ENCODE results near the gene ACOXL.

Gene ACOXL

DNA sequence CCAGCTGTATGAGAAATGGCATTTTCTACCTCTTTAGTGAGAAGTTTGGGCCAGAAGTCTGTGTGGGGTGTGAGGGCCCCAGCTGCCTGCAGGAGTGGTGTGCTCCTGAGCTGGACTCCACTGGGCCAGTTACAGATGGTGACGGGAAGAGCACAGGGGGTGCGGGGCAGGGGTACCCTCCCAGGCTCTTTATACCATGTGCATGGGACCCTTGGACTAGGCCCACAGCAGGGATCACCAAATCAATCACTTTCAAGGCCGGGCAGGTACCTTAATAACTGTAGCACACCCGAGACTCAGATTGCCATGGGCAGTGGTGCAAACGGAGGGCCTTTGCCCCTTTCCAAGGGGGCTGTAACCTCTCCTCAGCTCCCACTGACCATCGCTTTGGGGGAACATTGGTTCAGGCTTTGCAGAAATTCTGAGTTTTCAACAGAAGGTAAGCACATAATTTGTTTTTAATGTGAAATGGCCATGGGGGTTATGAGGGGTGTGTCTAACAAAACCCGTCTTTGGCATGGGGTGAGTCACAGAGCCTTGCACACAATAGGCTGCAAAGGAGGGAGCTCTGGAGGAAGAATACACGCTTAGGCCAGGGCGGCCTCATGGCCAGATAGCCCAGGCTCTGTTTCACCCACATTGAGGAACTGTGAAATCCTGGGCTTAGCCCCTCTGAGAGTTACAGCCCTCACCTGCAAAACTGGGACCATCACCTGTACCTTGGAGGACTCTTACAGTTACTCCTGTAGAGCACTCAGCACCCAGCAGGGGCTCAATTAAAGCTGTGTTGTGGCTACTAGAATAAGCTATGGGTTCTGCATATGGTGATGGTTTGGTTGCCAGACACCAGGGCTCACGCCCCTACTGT, 247.3 kb downstream of the ACOXL start:
- FAIRE-seq, result no peak

DNA sequence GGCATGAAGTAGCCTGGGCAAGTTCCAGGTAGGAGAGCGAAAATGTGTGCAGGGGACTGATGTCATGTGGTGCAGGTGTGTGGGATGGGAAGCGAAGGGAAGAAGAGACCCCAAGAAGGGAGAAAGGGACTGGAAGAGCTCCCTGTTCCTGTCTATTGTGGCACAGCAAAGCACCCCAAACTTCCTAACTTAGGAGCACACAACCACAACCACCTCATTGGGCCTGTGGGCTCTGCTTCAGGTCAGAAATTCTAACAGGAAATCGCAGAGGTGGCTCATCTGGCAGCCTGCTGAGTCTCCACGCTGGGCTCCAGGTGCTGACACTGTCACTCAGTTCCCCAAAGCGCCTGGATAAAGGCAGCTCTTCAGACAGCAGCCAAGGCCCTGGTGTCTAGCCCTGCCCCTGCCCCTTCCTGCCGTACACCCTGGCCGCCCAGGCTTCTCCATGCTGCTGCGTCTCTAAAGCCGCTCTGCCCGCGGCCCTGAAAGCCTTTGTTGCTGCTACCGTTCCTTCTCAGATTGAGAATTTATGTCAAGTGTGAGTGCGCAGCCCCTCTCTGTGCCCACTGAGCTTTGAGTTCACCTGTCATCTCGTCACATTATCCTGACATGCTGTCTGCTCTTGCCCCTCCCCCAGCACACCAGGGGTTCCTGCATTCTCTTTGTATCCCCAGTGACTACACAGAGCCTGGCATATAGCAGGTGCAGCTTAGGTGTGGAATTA, 248.1 kb downstream of the ACOXL start:
- FAIRE-seq, result no peak

DNA sequence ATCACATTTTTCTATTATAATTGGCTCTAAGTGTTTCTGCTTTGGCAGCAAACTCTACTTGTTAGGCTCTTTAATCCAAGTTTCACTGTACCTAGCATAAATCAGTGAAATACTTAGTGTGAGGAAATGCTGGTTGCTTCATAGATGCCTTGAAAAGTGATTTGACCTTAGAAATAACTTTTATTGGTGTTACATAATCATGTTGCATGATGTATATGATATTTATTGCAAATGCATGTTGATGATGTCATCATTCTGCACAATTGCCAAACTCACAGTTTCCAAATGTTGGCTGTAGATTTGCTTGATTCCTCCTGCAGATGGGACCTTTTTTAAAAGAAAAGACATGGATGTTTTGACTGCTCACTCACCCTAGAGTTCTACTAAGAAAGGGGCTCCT, 250.8 kb downstream of the ACOXL start:
- FAIRE-seq, result no peak

DNA sequence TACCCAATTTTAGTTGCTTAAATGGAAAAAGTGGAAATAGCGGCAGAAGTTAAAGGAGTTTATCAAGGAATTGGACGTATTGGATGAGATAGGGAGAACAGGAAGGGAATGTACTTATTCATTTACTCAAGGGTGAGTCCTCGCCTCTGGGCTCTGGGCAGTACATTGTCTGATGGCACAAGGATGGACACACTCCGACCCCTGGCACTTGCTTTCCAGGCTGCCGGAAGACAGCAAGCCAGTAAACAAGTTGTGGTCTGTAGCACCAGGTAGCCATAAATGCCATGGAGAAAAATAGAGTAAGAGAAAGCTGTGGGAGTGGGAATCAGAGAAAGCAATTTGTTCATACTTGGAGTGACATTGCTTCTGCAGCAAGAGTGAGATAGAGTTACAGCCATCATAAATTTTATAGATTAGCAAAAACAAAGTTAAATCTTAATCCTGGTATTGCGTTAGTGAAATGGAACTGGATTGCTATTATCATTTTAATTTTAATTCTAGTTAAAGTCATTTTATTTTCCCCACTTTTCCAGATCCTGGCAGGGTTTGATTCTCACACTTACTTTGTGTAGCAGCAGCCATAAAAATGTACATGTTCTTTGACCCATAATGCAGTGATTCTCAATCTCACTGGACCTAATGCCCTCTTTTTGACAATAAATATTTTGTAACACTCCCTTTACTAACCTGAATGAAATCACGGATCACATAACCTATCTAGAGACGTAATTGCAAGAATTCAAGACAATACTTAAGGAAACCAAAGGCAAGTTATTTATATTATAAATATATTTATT, 252.5 kb downstream of the ACOXL start:
- FAIRE-seq, result no peak

DNA sequence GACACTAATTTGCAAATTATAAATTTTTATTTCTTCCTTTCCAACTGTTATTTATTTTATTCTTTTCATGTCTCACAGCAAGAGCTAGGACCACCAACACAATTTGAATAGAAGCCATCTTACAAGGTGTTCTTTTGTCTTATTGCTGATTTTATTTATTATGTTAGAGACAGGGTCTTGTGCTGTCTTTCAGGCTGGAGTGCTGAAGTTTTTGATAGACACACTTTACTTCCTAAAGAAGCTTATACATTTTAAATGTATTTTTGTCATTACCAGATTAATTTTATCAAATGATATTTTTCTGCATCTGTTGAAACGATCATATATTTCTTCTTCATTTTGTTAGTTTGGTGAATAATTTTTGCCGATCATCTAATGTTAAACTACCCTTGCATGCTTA, 258.1 kb downstream of the ACOXL start:
- FAIRE-seq, result no peak

DNA sequence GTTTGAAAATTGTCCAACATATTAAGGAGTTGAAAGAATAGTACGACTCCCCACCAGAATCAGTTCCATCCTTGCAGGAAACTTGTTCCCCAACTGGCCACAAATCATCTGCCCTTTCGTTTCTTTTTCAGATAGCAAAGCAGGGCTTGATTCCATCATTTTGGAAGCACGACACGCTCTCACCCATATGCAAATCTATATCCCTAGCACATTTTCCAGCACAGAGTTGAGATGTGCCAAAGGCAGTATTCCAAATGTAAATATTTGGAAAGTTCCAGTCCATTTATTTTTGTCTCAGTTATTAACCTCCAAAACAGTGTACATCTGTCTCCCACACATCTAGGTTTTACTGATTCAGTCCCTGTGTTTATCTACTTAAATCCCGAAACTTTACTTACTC, 259.5 kb downstream of the ACOXL start:
- no peak for FAIRE-seq

DNA sequence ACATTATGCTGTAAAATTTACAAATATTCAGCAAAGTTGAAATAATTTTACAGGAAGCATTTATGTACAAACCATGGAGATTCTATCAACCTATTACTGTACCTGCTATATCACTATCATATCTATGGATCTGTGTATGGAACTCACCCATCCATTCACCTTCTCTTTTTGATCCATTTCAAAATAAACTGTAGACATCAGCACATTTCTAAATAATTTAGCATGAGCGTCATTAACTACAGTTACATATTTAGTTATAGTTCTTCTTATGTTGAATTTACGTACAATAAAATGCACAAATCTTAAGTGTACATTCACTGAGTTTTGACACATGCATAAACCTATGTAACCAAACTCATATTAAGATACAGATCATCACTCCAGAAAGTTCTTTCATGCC, 260.5 kb downstream of the ACOXL start:
- FAIRE-seq, result no peak

DNA sequence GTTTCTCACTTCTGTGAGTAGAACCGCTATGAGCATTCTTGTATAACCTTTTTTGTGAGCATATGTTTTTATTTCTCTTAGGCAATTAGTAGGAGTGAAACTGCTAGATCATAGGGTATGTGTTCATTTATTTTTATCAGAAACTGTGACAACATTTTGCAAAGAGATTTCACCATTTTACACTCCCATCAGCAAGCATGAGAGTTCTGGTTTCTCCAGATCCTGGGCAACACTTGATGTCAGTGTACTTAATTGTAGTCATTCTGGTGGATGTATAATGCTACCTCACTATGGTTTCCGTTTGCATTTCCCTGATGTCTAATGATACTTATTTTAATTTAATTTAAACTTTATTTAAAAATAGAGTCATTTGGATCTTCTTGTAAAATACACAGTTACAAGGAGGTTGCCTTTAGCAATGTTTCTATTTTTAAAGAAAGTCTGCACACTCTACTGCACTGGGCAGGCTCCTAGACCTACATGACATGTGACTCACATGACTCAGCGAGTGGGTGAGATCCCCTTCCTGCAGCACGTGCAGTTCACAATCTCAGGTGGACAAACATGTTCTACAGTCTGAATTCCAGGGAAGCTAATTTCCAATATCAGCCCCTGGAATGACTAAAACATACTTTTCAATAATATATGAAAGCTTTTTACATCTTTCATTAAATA, 261.3 kb downstream of the ACOXL start:
- FAIRE-seq, result no peak

DNA sequence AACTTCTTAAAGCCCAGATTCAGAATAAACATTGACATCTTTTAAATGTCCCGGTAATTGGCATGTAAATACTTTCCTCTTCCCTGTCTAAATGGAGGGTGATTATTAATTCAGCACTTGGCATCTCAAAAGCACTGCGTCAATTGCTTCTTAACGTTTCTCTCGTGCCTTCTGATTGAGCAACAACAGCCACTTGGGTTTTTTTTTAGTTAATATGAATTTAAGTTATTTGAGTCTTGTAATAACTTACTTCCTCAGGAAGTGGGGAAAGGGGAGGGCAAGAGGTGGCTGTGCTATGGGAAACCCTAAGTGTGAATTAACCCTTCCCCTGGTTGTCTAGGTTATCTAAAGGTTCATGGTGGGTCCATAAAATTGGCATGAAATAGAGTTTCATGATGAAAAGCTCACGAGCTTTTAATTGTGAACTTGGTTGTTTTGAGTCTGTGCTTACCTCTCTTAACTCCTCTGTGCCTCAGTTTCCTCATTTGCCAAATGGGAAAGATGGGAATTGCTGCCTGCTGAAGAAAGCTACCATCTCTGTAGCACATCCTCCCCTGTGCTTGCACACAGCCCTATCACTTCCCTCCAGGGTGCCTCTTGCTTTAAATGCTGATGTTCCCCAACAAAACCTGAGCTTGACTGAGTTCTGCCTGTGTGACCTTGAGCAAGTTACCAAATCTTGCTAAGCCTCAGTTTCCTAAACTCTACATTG, 262.0 kb downstream of the ACOXL start:
- FAIRE-seq, result no peak

DNA sequence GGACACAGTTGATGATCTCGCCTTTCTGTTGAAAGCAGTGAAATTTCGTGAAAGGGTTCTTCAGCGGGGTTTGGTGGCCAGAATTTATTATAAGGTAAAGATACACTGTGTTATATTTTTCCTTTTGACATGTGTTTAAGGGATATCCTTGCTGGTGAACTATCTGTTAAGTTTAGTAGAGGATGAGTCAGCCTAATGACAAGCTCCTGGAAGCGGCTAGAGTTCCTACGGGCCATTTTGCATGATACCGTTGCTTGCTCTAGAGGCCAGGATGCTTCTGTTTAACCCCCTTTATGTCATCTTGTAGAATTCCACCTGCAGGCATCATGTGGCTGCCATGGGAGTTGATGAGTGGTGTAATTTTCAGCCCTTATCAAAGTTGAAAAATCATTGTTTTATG, 263.5 kb downstream of the ACOXL start:
- FAIRE-seq, result no peak

DNA sequence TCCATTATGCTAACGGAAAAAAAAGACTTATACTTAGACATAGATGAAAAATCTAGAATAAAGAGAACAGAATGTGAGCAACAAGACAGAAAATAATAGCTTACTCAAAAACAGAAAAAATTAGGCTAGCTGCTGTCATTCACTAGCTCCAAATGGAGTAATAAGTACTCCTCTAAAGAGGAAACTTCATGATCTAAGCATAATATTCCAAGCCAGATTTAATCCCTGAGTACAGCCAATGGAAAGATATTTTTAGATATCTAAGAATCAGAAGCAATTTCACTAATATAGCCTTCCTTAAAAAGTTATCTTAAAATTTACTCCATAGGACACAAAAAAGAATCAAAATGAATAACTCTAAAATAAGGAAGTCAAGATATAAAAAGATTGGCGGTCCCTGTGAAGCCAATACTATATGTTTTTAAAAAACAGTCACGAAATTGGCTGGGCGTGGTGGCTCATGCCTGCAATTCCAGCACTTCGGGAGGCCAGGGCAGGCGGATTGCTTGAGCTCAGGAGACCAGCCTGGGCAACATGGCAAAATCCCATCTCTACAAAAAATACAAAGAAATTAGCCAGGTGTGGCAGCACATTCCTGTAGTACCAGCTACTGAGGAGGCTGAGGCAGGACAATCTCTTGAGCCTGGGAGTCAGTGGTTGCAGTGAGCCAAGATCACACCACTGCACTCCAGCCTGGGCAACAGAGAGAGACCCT, 265.1 kb downstream of the ACOXL start:
- FAIRE-seq, result no peak

DNA sequence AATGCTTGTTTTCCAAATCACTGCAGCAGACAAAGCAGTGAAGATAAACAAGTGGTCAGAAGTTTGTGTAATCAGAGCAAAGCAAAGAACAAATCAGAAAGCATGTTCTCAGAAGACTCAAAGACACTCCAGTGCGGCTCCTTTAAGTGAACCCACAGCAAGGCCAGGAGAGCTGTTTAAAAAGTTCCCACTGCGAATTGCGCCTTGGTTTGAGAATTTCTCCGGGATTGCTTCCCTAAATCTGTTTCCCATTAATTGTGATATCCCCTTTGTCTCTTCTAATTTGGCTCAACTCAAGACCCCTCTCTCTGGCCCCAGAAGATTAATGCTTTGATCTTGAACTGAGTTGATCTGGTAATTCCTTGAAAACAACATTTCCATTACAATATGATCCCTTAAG, 265.9 kb downstream of the ACOXL start:
- FAIRE-seq, result no peak

DNA sequence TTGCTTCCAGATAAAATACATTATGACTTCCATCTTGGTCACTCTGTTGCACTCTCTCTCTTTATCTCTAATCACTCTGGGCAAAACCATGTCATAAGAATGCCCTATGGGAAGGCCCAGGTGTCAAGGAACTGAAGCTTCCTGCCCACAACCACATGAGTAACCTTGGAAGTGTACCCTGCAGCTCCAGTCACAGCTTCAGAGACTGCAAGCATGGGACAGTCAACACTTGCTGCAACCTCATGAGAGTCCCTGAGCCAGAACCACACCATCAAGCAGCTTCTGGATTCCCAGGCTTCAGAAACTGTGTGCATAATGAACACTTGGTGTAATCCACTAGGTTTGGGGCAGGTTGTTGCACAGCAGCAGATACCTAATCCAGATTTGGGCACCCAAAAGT, 267.3 kb downstream of the ACOXL start:
- no peak for FAIRE-seq

DNA sequence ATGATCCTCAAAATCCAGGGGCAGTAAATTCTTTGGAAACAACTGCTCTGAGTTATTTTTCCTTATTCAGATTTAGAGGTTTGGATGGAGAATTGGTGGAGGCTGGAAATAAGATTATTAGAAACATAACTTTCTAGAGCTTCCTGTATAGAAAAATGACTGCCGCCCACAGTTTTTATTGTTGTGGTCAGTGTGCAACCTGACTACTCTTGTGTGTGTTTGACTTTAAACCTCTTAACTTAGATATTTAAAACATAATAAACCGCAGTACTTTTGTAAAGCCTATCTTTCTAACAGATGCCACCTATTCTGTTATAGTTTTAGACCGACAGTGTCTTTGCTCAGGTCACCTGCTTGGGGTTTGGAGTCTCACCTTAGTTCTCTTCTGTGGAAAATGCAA, 272.9 kb downstream of the ACOXL start:
- FAIRE-seq, result no peak

DNA sequence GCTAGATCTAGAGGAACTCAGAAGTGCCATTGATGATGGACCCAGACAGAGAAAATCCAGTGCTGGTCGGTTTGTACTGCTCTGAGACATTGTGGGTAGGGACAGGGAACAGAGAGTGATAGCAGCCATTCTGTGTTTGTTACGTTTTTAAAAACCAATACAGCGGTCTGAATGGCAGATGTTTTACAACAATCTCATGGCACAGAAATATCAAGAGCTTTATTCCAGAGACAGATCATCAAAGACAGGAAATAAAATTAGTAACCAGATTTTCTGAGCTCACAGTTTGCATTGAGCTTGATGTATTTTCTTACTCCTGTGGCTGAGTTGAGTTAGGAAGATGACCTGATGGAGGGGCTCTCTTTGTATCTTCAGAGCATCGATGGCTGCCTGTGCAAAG, 273.4 kb downstream of the ACOXL start:
- FAIRE-seq, result no peak

DNA sequence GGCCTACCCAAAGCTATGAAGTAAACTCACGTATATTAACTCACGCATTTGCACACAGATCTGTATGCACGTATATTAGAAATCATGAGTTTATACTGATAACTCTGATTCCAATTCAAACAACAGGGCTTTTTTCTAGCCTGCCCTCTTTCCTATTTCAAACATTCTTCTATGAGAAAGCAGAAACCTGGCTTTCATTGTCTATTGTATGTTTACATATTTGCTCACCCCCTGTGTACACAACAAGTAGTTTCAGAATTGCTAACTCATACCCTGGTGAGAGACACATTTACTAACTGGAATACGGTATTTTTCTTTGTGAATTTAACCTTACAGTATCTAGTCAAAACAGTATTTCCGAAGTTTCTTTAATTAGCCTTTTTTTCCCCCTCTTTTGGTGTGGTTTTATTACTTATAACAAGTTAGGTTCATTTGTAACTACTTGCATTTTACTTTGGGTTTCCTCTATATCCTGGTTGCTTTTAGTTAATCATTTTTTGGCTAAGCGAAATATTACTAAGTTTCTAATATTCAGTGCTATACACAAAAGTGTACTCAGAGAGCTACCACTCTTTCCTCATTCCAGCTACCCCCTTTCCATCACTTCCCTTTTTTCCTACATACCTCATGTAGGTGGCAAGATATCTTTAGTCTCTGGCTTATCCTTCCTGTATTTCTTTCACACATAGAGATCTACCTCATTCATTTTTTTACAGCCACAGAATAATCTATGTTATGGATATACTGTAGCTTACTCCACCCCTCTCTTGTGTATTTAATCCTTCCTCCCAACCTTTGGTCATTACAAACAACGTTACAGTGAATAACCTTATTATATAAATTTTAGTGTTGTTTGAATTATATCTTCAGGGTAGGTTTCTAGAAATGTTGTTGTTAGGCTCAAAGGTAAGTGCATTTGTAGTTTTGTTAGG, 275.6 kb downstream of the ACOXL start:
- FAIRE-seq, result no peak

DNA sequence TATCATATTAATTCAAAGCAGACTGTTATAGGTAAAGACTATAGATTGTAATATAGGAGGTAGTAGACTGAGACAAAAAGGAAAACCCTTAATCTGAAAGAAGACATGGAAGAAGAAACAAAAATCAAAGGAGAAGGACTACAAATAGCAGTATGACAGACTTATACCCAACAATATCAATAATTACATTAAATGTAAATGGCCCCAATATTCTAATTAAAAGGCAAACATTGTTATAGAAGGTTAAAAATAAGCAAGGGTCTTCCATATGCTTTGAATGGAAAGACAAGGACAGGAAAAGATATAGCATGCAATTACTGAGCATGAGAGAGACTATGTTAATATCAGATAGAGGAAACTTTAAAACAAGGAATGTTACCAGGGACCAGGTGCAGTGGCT, 278.8 kb downstream of the ACOXL start:
- FAIRE-seq, result no peak

DNA sequence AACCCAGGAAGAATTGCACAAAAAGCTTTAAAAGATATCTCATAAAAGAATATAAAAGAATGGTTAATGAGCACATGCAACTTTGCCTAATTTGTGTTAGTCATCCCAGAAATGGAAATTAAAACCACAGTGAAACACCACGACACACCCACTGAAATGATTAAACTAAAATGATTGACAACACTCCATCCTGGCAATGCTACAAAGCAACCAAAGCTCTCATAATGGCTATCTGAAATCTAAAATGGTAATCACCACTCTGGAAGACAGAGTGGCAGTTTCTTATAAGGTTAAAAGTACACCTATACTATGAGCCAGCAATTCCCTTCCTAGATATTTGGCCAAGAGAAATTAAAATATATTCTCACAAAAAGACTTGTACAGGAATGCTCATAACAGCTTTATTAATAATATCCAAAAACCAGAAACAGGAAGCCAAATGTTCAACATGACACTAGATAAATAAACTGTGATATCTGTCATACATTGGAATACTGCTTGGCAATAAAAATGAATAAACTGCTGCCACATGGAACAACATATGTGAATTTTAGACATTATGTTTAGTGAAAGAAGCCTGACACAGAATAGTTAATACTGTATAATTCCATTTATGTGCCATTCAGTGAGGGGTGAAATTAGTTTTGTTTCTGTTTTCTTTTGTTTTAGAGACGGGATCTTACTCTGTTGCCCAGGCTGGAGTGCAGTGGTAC, 283.1 kb downstream of the ACOXL start:
- no peak for FAIRE-seq

DNA sequence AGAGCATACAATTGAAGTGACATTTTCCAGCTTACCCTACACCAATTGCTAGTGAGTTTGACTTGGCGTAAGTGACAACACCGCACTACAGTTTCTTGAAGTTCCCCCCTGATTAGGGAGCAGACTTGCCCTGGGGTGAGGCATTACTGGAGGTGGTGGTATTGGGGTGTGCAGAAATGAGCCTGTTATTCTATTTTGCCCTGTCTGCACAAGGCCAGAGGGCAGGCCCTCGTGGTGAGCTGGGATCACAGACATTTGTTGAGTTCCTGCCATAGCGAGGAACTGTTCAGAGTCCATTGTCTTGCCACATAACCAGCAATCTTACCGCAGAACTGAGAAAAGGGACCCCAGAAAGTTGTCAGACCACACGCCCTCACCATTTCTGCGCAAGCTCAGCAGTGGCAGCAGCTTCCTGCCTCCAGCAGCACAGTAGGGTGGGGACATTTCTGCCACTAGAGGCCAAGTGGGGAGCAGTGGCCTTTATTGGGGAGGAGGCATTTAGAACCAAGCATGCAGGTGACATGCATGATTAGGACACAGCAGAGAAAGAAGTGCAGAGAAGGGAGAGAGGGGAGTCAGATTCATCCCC, 284.8 kb downstream of the ACOXL start:
- FAIRE-seq, result no peak
